GM12878 (cell line): ENCODE data around the gene CNKSR3. TPM values are rescaled to one million over a fixed set of nuclear protein-coding genes. Genes with fewer than 3 reads are reported as not detected.

Source experiments
- ATAC-seq: fragments of 200-7000 bp; cut with Tn5 transposase; 3 replicates; pipeline ENCODE4 v1.9.1; 2020; ENCODE audit warnings: mild to moderate bottlenecking, moderate library complexity
- BruUV-seq: library from RNA; stranded (reverse); fragments of 400-500 nt; replicated peaks from 2 replicates; lab custom pipeline; 2021; lab: Mats Ljungman, UMichigan
- CTCF ChIA-PET: fragments of 300-600 bp; sonication (Branson Sonifier 250); formaldehyde crosslinking; extraction: SDS; loops from one replicate; lab custom pipeline; 2021; ENCODE audit warnings: inconsistent platforms; lab: Yijun Ruan, JAX
- POLR2A ChIA-PET: fragments of 350-600 bp; formaldehyde crosslinking; extraction: SDS; loops from one replicate; lab custom pipeline; 2021; ENCODE audit warnings: inconsistent platforms; lab: Charles Lee
- RAD21 ChIA-PET: fragments of 300-600 bp; sonication (Branson Sonifier 250); formaldehyde crosslinking; loops from one replicate; lab custom pipeline; 2023; ENCODE audit warnings: antibody characterized with exemption; ENCODE audit not compliant: unreplicated experiment; lab: Charles Lee
- SMC1A ChIA-PET: fragments of 300-600 bp; sonication (Branson Sonifier 250); formaldehyde crosslinking; loops from one replicate; lab custom pipeline; 2023; ENCODE audit not compliant: unreplicated experiment, uncharacterized antibody; lab: Charles Lee
- DNase-seq: peaks from one replicate; pipeline ENCODE4 v3.0.0-alpha.2; 2011; ENCODE audit warnings: low read depth, low spot score
- FAIRE-seq: peaks from 3 replicates; lab custom pipeline; 2011; peaks lifted over from hg19 to GRCh38; lab: Jason Lieb, UNC
- H2AFZ ChIP-seq: 2 replicates; pipeline ENCODE4 v1.6.0; 2011; ENCODE audit warnings: low read depth, low read length, control low read depth; ENCODE audit not compliant: control insufficient read depth
- H3K27ac ChIP-seq: 2 replicates; pipeline ENCODE4 v1.5.1; 2011; ENCODE audit warnings: control low read depth; ENCODE audit not compliant: control insufficient read depth, insufficient read depth
- H3K27me3 ChIP-seq, 2 experiments: replicated peaks in 1 of 2; 2 replicates each; pipeline versions ENCODE4 v1.6.0 to v1.6.1; 2011; ENCODE audit warnings: low read length in 1 of 2; ENCODE audit not compliant: control insufficient read depth in 2 of 2, insufficient read depth in 2 of 2
- H3K36me3 ChIP-seq, 2 experiments: 2 replicates each; pipeline ENCODE4 v1.5.1; 2011; ENCODE audit warnings: low read length in 1 of 2; ENCODE audit not compliant: control insufficient read depth in 2 of 2, insufficient read depth in 2 of 2
- H3K4me1 ChIP-seq: 2 replicates; pipeline ENCODE4 v1.6.1; 2011; ENCODE audit warnings: mild to moderate bottlenecking, low read length, moderate library complexity, mixed read lengths; ENCODE audit not compliant: control insufficient read depth, insufficient read depth
- H3K4me2 ChIP-seq: 2 replicates; pipeline ENCODE4 v1.6.0; 2011; ENCODE audit warnings: control low read depth; ENCODE audit not compliant: control insufficient read depth, insufficient read depth
- H3K4me3 ChIP-seq: fragments of 200-600 bp; sonication (generic); 2 replicates; pipeline ENCODE4 v1.5.1; 2016
- H3K79me2 ChIP-seq: 2 replicates; pipeline ENCODE4 v1.6.0; 2011; ENCODE audit warnings: low read length; ENCODE audit not compliant: control insufficient read depth, insufficient read depth
- H3K9ac ChIP-seq: 2 replicates; pipeline ENCODE4 v1.8.0; 2011; ENCODE audit warnings: low read length, control low read depth, mixed read lengths; ENCODE audit not compliant: control insufficient read depth, insufficient read depth
- H3K9me3 ChIP-seq: replicated peaks from 3 replicates; pipeline ENCODE4 v1.5.1; 2011; ENCODE audit warnings: mild to moderate bottlenecking, low read length; ENCODE audit not compliant: control insufficient read depth, insufficient read depth
- H4K20me1 ChIP-seq: 2 replicates; pipeline ENCODE4 v1.6.0; 2011; ENCODE audit not compliant: control insufficient read depth, insufficient read depth
- BACH1 ChIP-seq: fragments of 450-650 bp; IDR thresholded peaks from 2 replicates; pipeline ENCODE4 v1.6.1; 2017; ENCODE audit warnings: mild to moderate bottlenecking, borderline replicate concordance
- EP300 ChIP-seq, 2 experiments: fragments of 150-350 bp in 1 of 2; IDR thresholded peaks; 2 replicates each; pipeline ENCODE4 v1.6.1; 2011 to 2012; ENCODE audit warnings: low read depth in 2 of 2, low read length in 2 of 2, borderline replicate concordance in 1 of 2, improper control_type of control experiment in 1 of 2, inconsistent platforms in 1 of 2; ENCODE audit not compliant: control insufficient read depth in 1 of 2
- FOXK2 ChIP-seq: fragments of 450-650 bp; IDR thresholded peaks from 2 replicates; pipeline ENCODE4 v1.6.1; 2017; ENCODE audit warnings: mild to moderate bottlenecking, moderate library complexity
- GABPA ChIP-seq: IDR thresholded peaks from 2 replicates; pipeline ENCODE4 v1.6.1; 2014; ENCODE audit warnings: antibody characterized with exemption, low read depth, mild to moderate bottlenecking, inconsistent platforms
- IKZF2 ChIP-seq, 2 experiments: fragments of 450-650 bp; IDR thresholded peaks; 2 replicates each; pipeline ENCODE4 v1.6.1; 2017; ENCODE audit warnings: mild to moderate bottlenecking in 2 of 2, moderate library complexity in 2 of 2
- PRDM15 ChIP-seq: fragments of 450-650 bp; formaldehyde crosslinking; IDR thresholded peaks from 2 replicates; pipeline ENCODE4 v1.4.0; 2020; ENCODE audit warnings: mild to moderate bottlenecking, moderate library complexity
- RCOR1 ChIP-seq: conservative IDR thresholded peaks from 2 replicates; pipeline ENCODE4 v1.6.1; 2012; ENCODE audit warnings: low read depth, low read length, improper control_type of control experiment
- SREBF2 ChIP-seq: IDR thresholded peaks from 2 replicates; pipeline ENCODE4 v1.6.1; 2012; ENCODE audit warnings: mild to moderate bottlenecking, low read length
- ZNF274 ChIP-seq: IDR thresholded peaks from one replicate; pipeline ENCODE4 v1.8.0; 2011; ENCODE audit not compliant: insufficient read length, insufficient read depth
- ZNF687 ChIP-seq: fragments of 450-650 bp; IDR thresholded peaks from 2 replicates; pipeline ENCODE4 v1.6.1; 2017; ENCODE audit warnings: mild to moderate bottlenecking, moderate library complexity
- WGBS: methylation state at CpG from one replicate; pipeline ENCODE4 v1.1.6; 2016; ENCODE audit warnings: low lambda C conversion rate; ENCODE audit not compliant: insufficient replicate concordance, insufficient coverage; ENCODE audit errors: missing lambda C conversion rate; 5-methylcytosine and 5-hydroxymethylcytosine counted together
- in situ Hi-C: fragments of 300-500 bp; cut with MboI; formaldehyde crosslinking; loops from 9 replicates; pipeline ENCODE4 v1.14.3; 2018; ENCODE audit warnings: mixed read lengths
- intact Hi-C: fragments of 100-400 bp; cut with micrococcal nuclease; formaldehyde crosslinking; loops from one replicate; pipeline ENCODE4 v1.14.2; 2022; ENCODE audit not compliant: unreplicated experiment
- polyA plus RNA-seq, 11 experiments: library from polyadenylated mRNA; depleted of rRNA in 4 of 11; unstranded in 6 of 11; stranded (reverse) in 5 of 11; fragments of >200 nt; fragmentation: Nextera tagmentation in 4 of 11; fragmentation: Illumina TruSeq in 1 of 11; extraction: Ambion mirVana in 4 of 11; extraction: Trizol in 1 of 11; gene quantifications; 1 replicate in 1 of 11; 2 replicates in 10 of 11; pipeline versions ENCODE4 v1.2.1 to v1.2.3, GENCODE V29; 2011 to 2016; ENCODE audit warnings: inconsistent platforms in 2 of 11, missing spikeins in 2 of 11, low read depth in 1 of 11
- total RNA-seq, 4 experiments: library from RNA; depleted of rRNA in 3 of 4; stranded (reverse); fragments of >200 nt in 3 of 4; fragmentation: Illumina TruSeq in 1 of 4; extraction: Trizol in 1 of 4; gene quantifications; 2 replicates each; pipeline versions ENCODE4 v1.2.1 to v1.2.3, GENCODE V29; 2013 to 2021

Gene CNKSR3
- total and polyA plus RNA-seq, 10 of the 15 experiments (the other 5 are each of a cell fraction or from before 2014, with no cell fraction given) = under 0.01 to 0.48 (median 0.12) TPM; not detected in 2

GRCh38 chr6:154445417-154445816 lies 65.1 kb downstream of the CNKSR3 start:
- Histone ChIP-seq H3K36me3 (no peaks in the 10 kb centered on the region), H3K4me1 (no peaks in the 10 kb centered on the region), H3K9ac (no peak overlapping the region), H3K27me3 (no peaks in the 10 kb centered on the region), H3K4me3 (no peak overlapping the region), H2AFZ (no peak overlapping the region), H3K4me2 (no peak overlapping the region), H4K20me1 (no peaks in the 10 kb centered on the region), H3K79me2 (no peaks in the 10 kb centered on the region), H3K9me3 (no peaks in the 10 kb centered on the region; the same call in 2 of the 3 replicates), H3K27ac (no peak overlapping the region)
- WGBS = 37% methylated on average over 2 of the region's 2 CpGs
- DNase-seq = no peak
- RAD21 ChIA-PET = no interaction called here
- SMC1A ChIA-PET = interaction anchor here (1.0 to 1.7 kb wide), 4 partner anchors 18 to 96 kb away, joined by 3 to 5 read pairs (median 3); no protein-coding TSS in a partner anchor
- no TSS peak for BruUV-seq
- intact Hi-C loops = no loop called here
- ATAC-seq = no peak
- TF ChIP-seq EP300 (IDR thresholded peaks at IDR 0.05; ENCODE audit: borderline replicate concordance in 1 of 2, control insufficient read depth in 1 of 2, low read depth in 2 of 2, low read length in 2 of 2) (no peak), ZNF687 (no peak), SREBF2 (no peak), FOXK2 (no peak), IKZF2 (IDR thresholded peaks at IDR 0.05) (no peak), RCOR1 (no peak), ZNF274 (no peak), PRDM15 (CRISPR knock-in tag) (no peak), GABPA (no peak), BACH1 (no peak)
- POLR2A ChIA-PET = no interaction called here
- in situ Hi-C loops = no loop called here
- CTCF ChIA-PET = interaction anchor here (0.7 kb wide), 1 partner anchor 211 kb away, joined by 3 read pairs; no protein-coding TSS in a partner anchor
- no peak for FAIRE-seq
